Esophagus (tissue), 2 donors: ENCODE measurements around the gene GDPD1. TPM values are rescaled to one million over a fixed set of nuclear protein-coding genes. Genes with fewer than 3 reads are reported as not detected.
"Not testable (repeated sequence)": the region's sequence is repeated elsewhere in the genome, so short reads cannot be mapped to it uniquely, and the experiment has no call there.

Experiments
- H3K27ac ChIP-seq, 2 donors: one replicate each; pipeline ENCODE4 v1.5.1; 2013; ENCODE audit warnings: low read depth in 2 of 2, mild to moderate bottlenecking in 2 of 2, inconsistent platforms in 1 of 2, low read length in 1 of 2, moderate library complexity in 1 of 2
- H3K27me3 ChIP-seq, 2 donors: one replicate each; pipeline ENCODE4 v1.6.1; 2013; ENCODE audit warnings: low read length in 2 of 2, control low read depth in 1 of 2, mild to moderate bottlenecking in 1 of 2; ENCODE audit not compliant: insufficient read depth in 2 of 2, control insufficient read depth in 1 of 2
- H3K36me3 ChIP-seq, 2 donors: one replicate each; pipeline ENCODE4 v1.6.1; 2013; ENCODE audit warnings: low read length in 1 of 2; ENCODE audit not compliant: control insufficient read depth in 2 of 2, insufficient read depth in 2 of 2
- H3K4me1 ChIP-seq, 2 donors: one replicate each; pipeline ENCODE4 v1.6.1; 2013; ENCODE audit warnings: low read length in 1 of 2; ENCODE audit not compliant: control insufficient read depth in 2 of 2, insufficient read depth in 2 of 2
- H3K4me3 ChIP-seq, 2 donors: one replicate each; pipeline ENCODE4 v1.5.1; 2013; ENCODE audit warnings: low read length in 2 of 2, mild to moderate bottlenecking in 2 of 2, low read depth in 1 of 2, moderate library complexity in 1 of 2
- H3K9me3 ChIP-seq, 2 donors: one replicate each; pipeline ENCODE4 v1.6.1; 2013; ENCODE audit warnings: mild to moderate bottlenecking in 2 of 2, low read depth in 1 of 2, low read length in 1 of 2, moderate library complexity in 1 of 2; ENCODE audit not compliant: control insufficient read depth in 2 of 2, insufficient read depth in 1 of 2
- WGBS, 2 donors: extraction: QIAGEN DNeasy Blood & Tissue Kit; methylation state at CpG; one replicate each; pipeline ENCODE4 v1.1.7; 2013; 5-methylcytosine and 5-hydroxymethylcytosine counted together
- polyA plus RNA-seq, 2 donors: library from polyadenylated mRNA; stranded (reverse); fragments of 200-250 nt; gene quantifications; one replicate each; pipeline ENCODE4 v1.2.3, GENCODE V29; 2013
- donor health status: healthy with polysubstance abuse.
- donor health status: Bipolar disorder and iron deficiency.

GDPD1 gene
- polyA plus RNA-seq, 2 donors: 0.44 to 0.57 TPM

DNA sequence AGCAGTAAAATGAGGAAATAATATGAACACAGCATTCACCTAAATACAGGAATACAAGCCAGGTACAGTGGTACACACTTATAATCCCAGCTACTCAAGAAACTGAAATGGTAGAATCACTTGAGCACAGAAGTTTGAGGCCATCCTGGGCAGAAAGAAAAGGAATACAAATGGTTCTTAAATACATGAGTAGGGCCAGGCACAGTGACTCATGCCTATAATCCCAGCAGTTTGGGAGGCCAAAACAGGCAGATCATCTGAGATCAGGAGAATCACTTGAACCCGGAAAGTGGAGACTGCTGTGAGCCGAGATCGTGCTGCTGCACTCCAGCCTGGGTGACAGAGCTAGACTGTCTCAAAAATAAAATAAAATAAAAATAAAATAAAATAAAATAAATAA, 33.5 kb upstream of the GDPD1 start:
- WGBS, 2 donors: 81 to 84% methylated on average over 3 of the region's 3 CpGs
- Histone ChIP-seq H3K9me3 (no peaks in the 10 kb centered on the region), H3K27ac (no peak overlapping the region), H3K4me3 (no peak overlapping the region), H3K27me3 (no peaks in the 10 kb centered on the region), H3K4me1 (no peaks in the 10 kb centered on the region), H3K36me3 (no peaks in the 10 kb centered on the region)

DNA sequence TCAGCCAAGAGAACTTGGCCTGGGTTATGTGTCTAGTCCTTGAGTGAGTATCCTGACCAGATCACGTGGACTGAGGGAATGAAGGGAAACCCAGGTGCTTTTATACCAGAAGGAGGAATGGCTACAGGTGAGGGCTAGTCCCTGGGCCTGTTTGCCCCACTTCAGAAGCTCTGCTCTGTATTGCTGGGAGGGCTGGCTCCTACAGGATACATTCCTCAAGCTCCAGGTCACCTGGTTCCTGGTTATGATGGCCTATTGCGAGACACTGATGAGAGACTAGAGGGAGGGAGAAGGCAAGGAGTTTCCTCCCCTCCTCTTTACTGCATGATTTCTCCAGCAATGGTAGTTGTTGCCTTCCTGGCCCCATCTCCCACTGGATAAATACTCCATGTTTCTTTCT, 29.5 kb upstream of the GDPD1 start:
- WGBS, 2 donors: 90 to 95% methylated on average over 2 of the region's 2 CpGs
- Histone ChIP-seq H3K4me1 (no peaks in the 10 kb centered on the region), H3K27ac (no peak overlapping the region), H3K36me3 (no peaks in the 10 kb centered on the region), H3K9me3 (no peaks in the 10 kb centered on the region), H3K27me3 (no peaks in the 10 kb centered on the region), H3K4me3 (no peak overlapping the region)

DNA sequence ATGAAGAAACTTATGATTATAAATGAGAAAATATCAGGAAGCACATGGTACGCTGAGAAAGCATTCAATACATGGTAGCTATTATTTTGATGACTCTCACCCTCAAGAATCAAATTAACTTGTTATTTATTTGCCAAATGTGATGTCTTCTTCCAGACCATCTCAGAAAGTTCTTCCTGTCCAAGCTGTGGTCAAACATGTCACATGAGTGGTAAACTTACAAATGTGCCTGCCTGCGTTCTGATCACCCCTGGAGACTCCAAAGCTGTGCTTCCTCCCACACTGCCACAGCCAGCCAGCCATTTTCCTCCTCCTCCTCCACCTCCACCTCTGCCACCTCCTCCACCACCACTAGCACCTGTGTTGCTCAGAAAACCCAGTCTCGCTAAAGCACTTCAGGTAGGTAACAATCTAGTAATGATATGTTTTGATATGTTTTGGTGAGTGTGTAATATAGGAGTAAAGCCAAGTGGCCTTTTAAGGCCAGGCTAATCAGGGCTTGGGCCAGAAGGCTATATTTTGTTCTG, 26.9 kb upstream of the GDPD1 start:
- Histone ChIP-seq H3K27ac (no peak overlapping the region), H3K27me3 (no peaks in the 10 kb centered on the region), H3K4me1 (no peaks in the 10 kb centered on the region), H3K36me3 (no peaks in the 10 kb centered on the region), H3K4me3 (no peak overlapping the region), H3K9me3 (no peaks in the 10 kb centered on the region)
- WGBS, 2 donors: 93 to 96% methylated on average over 3 of the region's 3 CpGs

DNA sequence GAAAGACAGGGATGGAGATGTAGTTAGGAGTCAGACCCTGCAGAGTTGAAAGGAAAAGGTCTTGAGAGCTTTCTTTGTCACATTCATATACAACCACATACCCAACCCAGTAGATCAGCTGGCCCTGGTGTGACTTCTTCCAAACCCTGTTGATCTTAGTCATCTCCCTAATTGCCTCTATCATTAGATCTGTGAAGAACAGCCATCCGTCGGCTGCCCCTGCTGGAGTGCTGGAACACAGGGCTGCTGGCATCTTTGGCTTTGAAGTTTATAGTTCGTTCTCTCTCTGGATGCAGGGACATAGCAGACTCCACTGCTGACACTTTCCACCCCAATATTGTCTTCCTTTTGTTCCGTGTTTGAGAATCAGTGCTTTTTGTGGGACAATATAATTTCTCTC, 20.9 kb upstream of the GDPD1 start:
- Histone ChIP-seq H3K4me3 (no peak overlapping the region), H3K4me1 (no peaks in the 10 kb centered on the region), H3K27ac (no peak overlapping the region), H3K27me3 (no peaks in the 10 kb centered on the region), H3K36me3 (no peaks in the 10 kb centered on the region), H3K9me3 (no peaks in the 10 kb centered on the region)
- WGBS, 2 donors: 96 to 100% methylated on average over 4 of the region's 4 CpGs

- no peaks in the 10 kb centered on the region for H3K36me3 ChIP-seq
- H3K27me3 ChIP-seq: no peaks in the 10 kb centered on the region
- H3K4me3 ChIP-seq: no peak overlapping the region
- H3K4me1 ChIP-seq: no peaks in the 10 kb centered on the region
- H3K9me3 ChIP-seq: no peaks in the 10 kb centered on the region
- no peak overlapping the region for H3K27ac ChIP-seq
- 95 to 96% methylated on average over 1 of the region's 1 CpG for WGBS, 2 donors
Observed at GRCh38 chr17:59202320-59202719, 18.0 kb upstream of the GDPD1 start.

- peaks cover 0 to 3% of the 10 kb centered on the region in 2 donors for H3K4me1 ChIP-seq
- H3K4me3 ChIP-seq: no peak overlapping the region
- H3K9me3 ChIP-seq: no peaks in the 10 kb centered on the region
- no peaks in the 10 kb centered on the region for H3K36me3 ChIP-seq
- no peaks in the 10 kb centered on the region for H3K27me3 ChIP-seq
- WGBS, 2 donors: 94 to 95% methylated on average over 16 of the region's 16 CpGs
- H3K27ac ChIP-seq: no peak overlapping the region
Observed at GRCh38 chr17:59219370-59219769, 941 bp upstream of the GDPD1 start.

GRCh38 chr17:59219992-59220327, 351 bp upstream of the GDPD1 start:
- Histone ChIP-seq H3K36me3 (no peaks in the 10 kb centered on the region), H3K27me3 (no peaks in the 10 kb centered on the region), H3K4me3 (peak overlapping the region; percentile 85 to 88), H3K9me3 (no peaks in the 10 kb centered on the region), H3K27ac (no peak overlapping the region), H3K4me1 (peaks cover 0 to 3% of the 10 kb centered on the region in 2 donors)
- 17 to 22% methylated on average over 7 of the region's 7 CpGs for WGBS, 2 donors

- peaks cover 0 to 3% of the 10 kb centered on the region in 2 donors for H3K4me1 ChIP-seq
- H3K27me3 ChIP-seq: no peaks in the 10 kb centered on the region
- no peaks in the 10 kb centered on the region for H3K36me3 ChIP-seq
- H3K4me3 ChIP-seq: peak overlapping the region; percentile 85 to 88
- H3K9me3 ChIP-seq: no peaks in the 10 kb centered on the region
- no peak overlapping the region for H3K27ac ChIP-seq
- 11 to 12% methylated on average over 17 of the region's 17 CpGs for WGBS, 2 donors
Observed at GRCh38 chr17:59221159-59221847, 992 bp downstream of the GDPD1 start.

GRCh38 chr17:59223813-59224212, 3.5 kb downstream of the GDPD1 start:
- Histone ChIP-seq H3K4me1 (peaks cover 0 to 3% of the 10 kb centered on the region in 2 donors), H3K36me3 (no peaks in the 10 kb centered on the region), H3K27ac (no peak overlapping the region), H3K4me3 (no peak overlapping the region), H3K27me3 (no peaks in the 10 kb centered on the region), H3K9me3 (no peaks in the 10 kb centered on the region)
- 93 to 94% methylated on average over 7 of the region's 7 CpGs for WGBS, 2 donors

GRCh38 chr17:59228588-59228987, 8.3 kb downstream of the GDPD1 start:
- H3K9me3 ChIP-seq, H3K4me3 ChIP-seq, H3K27me3 ChIP-seq, H3K36me3 ChIP-seq, H3K4me1 ChIP-seq, H3K27ac ChIP-seq: not testable (repeated sequence)
- WGBS, 2 donors: 88 to 89% methylated on average over 1 of the region's 1 CpG
